Endodermal cell (in vitro differentiated cells): ENCODE measurements around the gene KIAA1328. TPM values are rescaled to one million over a fixed set of nuclear protein-coding genes. Genes with fewer than 3 reads are reported as not detected.

ENCODE experiments used
- DNase-seq: peaks from one replicate; pipeline ENCODE4 v3.0.0-alpha.2; 2017
- H3K27ac ChIP-seq: 2 replicates; pipeline ENCODE4 v1.5.1; 2013; ENCODE audit warnings: mild to moderate bottlenecking, low read depth, low read length, moderate library complexity
- H3K27me3 ChIP-seq: 2 replicates; pipeline ENCODE4 v1.6.1; 2013; ENCODE audit warnings: mild to moderate bottlenecking, low read length, moderate library complexity; ENCODE audit not compliant: insufficient read depth, control insufficient read depth, poor library complexity, severe bottlenecking
- H3K36me3 ChIP-seq: 2 replicates; pipeline ENCODE4 v1.7.0; 2013; ENCODE audit warnings: mild to moderate bottlenecking, low read length, moderate library complexity; ENCODE audit not compliant: control insufficient read depth, insufficient read depth
- H3K4me1 ChIP-seq: one replicate; pipeline ENCODE4 v1.7.0; 2013; ENCODE audit warnings: low read length; ENCODE audit not compliant: control insufficient read depth, insufficient read depth
- H3K4me3 ChIP-seq: 2 replicates; pipeline ENCODE4 v1.5.1; 2013; ENCODE audit warnings: mild to moderate bottlenecking, low read length, moderate library complexity
- H3K9ac ChIP-seq: 2 replicates; pipeline ENCODE4 v1.6.1; 2013; ENCODE audit warnings: mild to moderate bottlenecking, low read length, moderate library complexity; ENCODE audit not compliant: poor library complexity, severe bottlenecking; ENCODE audit errors: extremely low read depth
- H3K9me3 ChIP-seq: 2 replicates; pipeline ENCODE4 v1.6.1; 2013; ENCODE audit warnings: mild to moderate bottlenecking, low read length, moderate library complexity; ENCODE audit not compliant: control insufficient read depth
- H3K27ac Mint-ChIP-seq: 2 replicates; pipeline ENCODE4 v1.8.0; 2020; ENCODE audit warnings: mixed read lengths
- H3K27me3 Mint-ChIP-seq: 2 replicates; pipeline ENCODE4 v1.8.0; 2021; ENCODE audit warnings: mild to moderate bottlenecking, mixed read lengths; ENCODE audit not compliant: insufficient read depth
- H3K36me3 Mint-ChIP-seq: 2 replicates; pipeline ENCODE4 v1.8.0; 2020; ENCODE audit warnings: low read depth, mixed read lengths
- H3K4me1 Mint-ChIP-seq: 2 replicates; pipeline ENCODE4 v1.8.0; 2020; ENCODE audit warnings: mixed read lengths
- H3K4me3 Mint-ChIP-seq: 2 replicates; pipeline ENCODE4 v1.8.0; 2020; ENCODE audit warnings: mild to moderate bottlenecking, moderate library complexity, mixed read lengths
- H3K9me3 Mint-ChIP-seq: 2 replicates; pipeline ENCODE4 v1.8.0; 2020; ENCODE audit warnings: mild to moderate bottlenecking, mixed read lengths
- CTCF ChIP-seq: fragments of 200-600 bp; sonication (generic); conservative IDR thresholded peaks from 2 replicates; pipeline ENCODE4 v1.5.0; 2021; ENCODE audit warnings: antibody characterized with exemption, mild to moderate bottlenecking
- WGBS, 2 experiments: methylation state at CpG; one replicate each; pipeline versions ENCODE4 v1.1.5 to v1.1.7; 2013; ENCODE audit warnings: missing lambda C conversion rate in 2 of 2, mixed read lengths in 1 of 2; ENCODE audit not compliant: insufficient coverage in 1 of 2, insufficient read length in 1 of 2; 5-methylcytosine and 5-hydroxymethylcytosine counted together
- total RNA-seq, 2 donors: library from RNA; stranded (reverse); fragmentation: NEBNext Ultra II Directional in 1 of 2; extraction: Animal tissue kit (Norgen Biotek cat#: 25700) in 1 of 2; gene quantifications; 2 replicates in 1 of 2; 3 replicates in 1 of 2; pipeline ENCODE4 v1.2.1, GENCODE V29; 2021

Gene KIAA1328
- total RNA-seq, 2 donors from 2014 or later = 7.6 to 8.4 TPM

GRCh38 chr18:36889321-36889720, 60.4 kb downstream of the KIAA1328 start:
- Histone ChIP-seq H3K27ac (no peak overlapping the region), H3K27me3 (no peaks in the 10 kb centered on the region), H3K4me1 (no peaks in the 10 kb centered on the region), H3K4me3 (no peak overlapping the region), H3K9ac (no peak overlapping the region), H3K36me3 (no peaks in the 10 kb centered on the region), H3K9me3 (no peaks in the 10 kb centered on the region)
- no peaks in the 10 kb centered on the region for H3K9me3 Mint-ChIP-seq
- TF ChIP-seq CTCF = no peak
- no peak overlapping the region for H3K27ac Mint-ChIP-seq
- H3K27me3 Mint-ChIP-seq = no peaks in the 10 kb centered on the region
- H3K36me3 Mint-ChIP-seq = no peaks in the 10 kb centered on the region
- WGBS, 2 experiments = 91% methylated on average over 1 of the region's 1 CpG; no CpG with 5 or more reads in 1 of the 2 experiments
- DNase-seq = no peak
- H3K4me3 Mint-ChIP-seq = no peak overlapping the region
- H3K4me1 Mint-ChIP-seq = peaks cover 25% of the 10 kb centered on the region

GRCh38 chr18:36889742-36890141, 60.8 kb downstream of the KIAA1328 start:
- Histone ChIP-seq H3K27me3 (no peaks in the 10 kb centered on the region), H3K27ac (no peak overlapping the region), H3K9me3 (no peaks in the 10 kb centered on the region), H3K36me3 (no peaks in the 10 kb centered on the region), H3K4me3 (no peak overlapping the region), H3K4me1 (no peaks in the 10 kb centered on the region), H3K9ac (no peak overlapping the region)
- DNase-seq = no peak
- Mint-ChIP-seq H3K4me1 (peaks cover 21% of the 10 kb centered on the region), H3K4me3 (no peak overlapping the region), H3K9me3 (no peaks in the 10 kb centered on the region), H3K27me3 (no peaks in the 10 kb centered on the region), H3K36me3 (no peaks in the 10 kb centered on the region), H3K27ac (no peak overlapping the region)
- TF ChIP-seq CTCF = no peak

DNA sequence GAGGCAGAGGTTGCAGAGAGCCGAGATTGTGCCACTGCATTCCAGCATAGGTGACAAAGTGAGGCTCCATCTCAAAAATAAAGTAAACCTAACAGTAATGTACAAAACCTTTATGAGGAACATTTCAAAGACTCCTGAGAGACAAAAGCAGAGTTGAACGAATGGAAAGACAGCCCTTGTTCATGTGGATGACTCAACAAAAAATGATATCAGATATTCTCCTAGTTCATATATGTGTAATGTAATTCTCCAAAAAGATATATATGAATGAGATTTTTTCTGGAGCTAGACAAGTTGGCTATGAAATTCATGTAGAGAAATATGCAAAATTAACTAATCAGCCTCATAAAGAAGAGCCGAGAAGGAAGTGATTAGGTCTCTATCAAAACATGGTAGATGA, 61.7 kb downstream of the KIAA1328 start:
- 85 to 100% methylated on average over 1 to 3 of the region's 3 CpGs for WGBS, 2 experiments
- no peak overlapping the region for H3K27ac Mint-ChIP-seq

More for the DNA sequence above, 61.7 kb downstream of the KIAA1328 start:
- no peak for DNase-seq
- H3K27ac ChIP-seq = no peak overlapping the region
- no peaks in the 10 kb centered on the region for H3K27me3 ChIP-seq
- Mint-ChIP-seq H3K9me3 (no peaks in the 10 kb centered on the region), H3K36me3 (no peaks in the 10 kb centered on the region), H3K4me1 (peaks cover 22% of the 10 kb centered on the region), H3K4me3 (no peak overlapping the region), H3K27me3 (no peaks in the 10 kb centered on the region)
- H3K9me3 ChIP-seq = no peaks in the 10 kb centered on the region
- no peak overlapping the region for H3K4me3 ChIP-seq
- no peak overlapping the region for H3K9ac ChIP-seq
- no peaks in the 10 kb centered on the region for H3K4me1 ChIP-seq
- H3K36me3 ChIP-seq = no peaks in the 10 kb centered on the region
- no peak for TF ChIP-seq CTCF
